ENCODE measurements around the gene ENC1. TPM values are rescaled to one million over a fixed set of nuclear protein-coding genes. Genes with fewer than 3 reads are reported as not detected.

ENC1 gene
- total RNA-seq, 4 donors from 2014 or later: 8.9 to 23.7 (median 13.1) TPM

DNA sequence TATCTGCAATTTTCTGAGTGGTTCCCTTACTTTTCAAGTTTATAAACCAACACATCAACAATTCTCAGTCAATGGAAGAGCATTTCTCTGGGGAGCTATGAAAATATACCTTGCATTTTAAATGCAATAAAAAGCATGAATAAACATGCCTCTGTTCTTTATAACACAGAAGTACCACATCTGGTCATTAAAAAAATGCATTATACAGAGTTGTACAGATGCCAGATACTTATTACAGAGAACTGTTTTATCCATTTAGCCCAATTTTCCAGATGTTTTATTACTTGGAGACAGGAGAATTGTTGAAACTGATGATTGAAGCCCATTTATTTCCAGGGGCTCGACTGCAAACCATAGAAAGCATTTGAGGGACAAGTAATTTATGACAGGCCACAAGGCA lies 25.3 kb upstream of the ENC1 start:
- TF ChIP-seq POLR2AphosphoS5 (IDR thresholded peaks at IDR 0.05) (no peak), EP300 (IDR thresholded peaks at IDR 0.05) (no peak), POLR2A (IDR thresholded peaks at IDR 0.05; ENCODE audit: low read depth) (no peak)
- TF ChIP-seq, protein P1, sequence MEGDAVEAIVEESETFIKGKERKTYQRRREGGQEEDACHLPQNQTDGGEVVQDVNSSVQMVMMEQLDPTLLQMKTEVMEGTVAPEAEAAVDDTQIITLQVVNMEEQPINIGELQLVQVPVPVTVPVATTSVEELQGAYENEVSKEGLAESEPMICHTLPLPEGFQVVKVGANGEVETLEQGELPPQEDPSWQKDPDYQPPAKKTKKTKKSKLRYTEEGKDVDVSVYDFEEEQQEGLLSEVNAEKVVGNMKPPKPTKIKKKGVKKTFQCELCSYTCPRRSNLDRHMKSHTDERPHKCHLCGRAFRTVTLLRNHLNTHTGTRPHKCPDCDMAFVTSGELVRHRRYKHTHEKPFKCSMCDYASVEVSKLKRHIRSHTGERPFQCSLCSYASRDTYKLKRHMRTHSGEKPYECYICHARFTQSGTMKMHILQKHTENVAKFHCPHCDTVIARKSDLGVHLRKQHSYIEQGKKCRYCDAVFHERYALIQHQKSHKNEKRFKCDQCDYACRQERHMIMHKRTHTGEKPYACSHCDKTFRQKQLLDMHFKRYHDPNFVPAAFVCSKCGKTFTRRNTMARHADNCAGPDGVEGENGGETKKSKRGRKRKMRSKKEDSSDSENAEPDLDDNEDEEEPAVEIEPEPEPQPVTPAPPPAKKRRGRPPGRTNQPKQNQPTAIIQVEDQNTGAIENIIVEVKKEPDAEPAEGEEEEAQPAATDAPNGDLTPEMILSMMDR (IDR thresholded peaks at IDR 0.05): no peak
- Histone ChIP-seq H3K4me3 (no peak overlapping the region), H3K9me3 (no peaks in the 10 kb centered on the region), H3K36me3 (no peaks in the 10 kb centered on the region), H3K27ac (replicated peaks in 1 of 4) (no peak overlapping the region), H3K4me1 (no peaks in the 10 kb centered on the region), H3K27me3 (no peaks in the 10 kb centered on the region)
- intact Hi-C loops (cut with DNase I): no loop called here
- DNase-seq (ENCODE audit: extremely low spot score): no peak
- 53% methylated on average over 1 of the region's 1 CpG for WGBS

DNA sequence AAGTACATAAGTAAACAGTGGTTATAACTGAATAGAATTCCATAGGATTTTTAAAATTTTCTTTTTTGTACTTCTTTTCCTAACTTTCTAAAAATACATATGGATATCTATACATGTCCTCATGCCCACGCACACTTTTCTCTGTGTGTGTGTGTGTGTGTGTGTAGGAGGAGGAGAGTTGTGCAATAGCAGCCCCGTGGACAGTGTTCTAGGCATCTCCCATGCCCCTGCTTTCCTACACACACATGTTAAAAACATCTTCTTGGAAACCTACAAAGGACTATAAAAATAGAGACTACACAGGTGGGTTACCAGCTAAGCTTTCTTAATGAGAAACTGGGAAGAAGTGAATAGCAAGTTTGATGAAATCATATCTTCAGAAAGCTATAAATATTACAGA lies 24.7 kb upstream of the ENC1 start:
- no peak for DNase-seq (ENCODE audit: extremely low spot score)
- Histone ChIP-seq H3K36me3 (no peaks in the 10 kb centered on the region), H3K4me1 (no peaks in the 10 kb centered on the region), H3K9me3 (no peaks in the 10 kb centered on the region), H3K27ac (replicated peaks in 1 of 4) (no peak overlapping the region), H3K27me3 (no peaks in the 10 kb centered on the region), H3K4me3 (no peak overlapping the region)
- WGBS: 40% methylated on average over 2 of the region's 2 CpGs
- intact Hi-C loops (cut with DNase I): no loop called here
- no peak for TF ChIP-seq EP300 (IDR thresholded peaks at IDR 0.05)
- no peak for TF ChIP-seq POLR2A (IDR thresholded peaks at IDR 0.05; ENCODE audit: low read depth)
- TF ChIP-seq POLR2AphosphoS5 (IDR thresholded peaks at IDR 0.05): no peak
- TF ChIP-seq, protein P1 (IDR thresholded peaks at IDR 0.05): no peak

DNA sequence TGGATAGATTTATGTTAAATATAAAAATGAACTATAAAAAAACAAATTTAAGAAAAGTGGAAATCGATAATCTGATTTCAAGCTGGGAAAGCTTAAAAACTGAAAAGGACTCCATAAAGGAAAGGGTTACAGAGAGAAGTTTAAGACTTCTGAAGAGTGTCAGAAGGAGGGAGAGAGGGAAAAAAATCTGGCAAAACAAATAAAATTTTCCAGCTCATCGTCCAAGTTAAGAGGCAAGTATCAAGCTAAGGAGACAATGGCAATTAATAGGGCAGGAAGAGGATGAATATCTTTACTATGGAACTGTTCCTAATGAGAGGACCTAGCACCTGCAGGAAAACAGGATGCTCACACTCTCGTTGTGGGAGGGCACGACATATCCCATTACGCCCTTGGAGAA lies 24.0 kb upstream of the ENC1 start:
- no peaks in the 10 kb centered on the region for H3K27me3 ChIP-seq
- TF ChIP-seq POLR2AphosphoS5 (IDR thresholded peaks at IDR 0.05) (no peak), POLR2A (IDR thresholded peaks at IDR 0.05; ENCODE audit: low read depth) (no peak), EP300 (IDR thresholded peaks at IDR 0.05) (no peak)
- TF ChIP-seq, protein P1 (IDR thresholded peaks at IDR 0.05): no peak
- no peak for DNase-seq (ENCODE audit: extremely low spot score)
- H3K27ac ChIP-seq (replicated peaks in 1 of 4): no peak overlapping the region
- H3K36me3 ChIP-seq: no peaks in the 10 kb centered on the region
- intact Hi-C loops (cut with DNase I): no loop called here
- 44% methylated on average over 5 of the region's 5 CpGs for WGBS
- H3K4me3 ChIP-seq: no peak overlapping the region
- H3K4me1 ChIP-seq: no peaks in the 10 kb centered on the region
- no peaks in the 10 kb centered on the region for H3K9me3 ChIP-seq

DNA sequence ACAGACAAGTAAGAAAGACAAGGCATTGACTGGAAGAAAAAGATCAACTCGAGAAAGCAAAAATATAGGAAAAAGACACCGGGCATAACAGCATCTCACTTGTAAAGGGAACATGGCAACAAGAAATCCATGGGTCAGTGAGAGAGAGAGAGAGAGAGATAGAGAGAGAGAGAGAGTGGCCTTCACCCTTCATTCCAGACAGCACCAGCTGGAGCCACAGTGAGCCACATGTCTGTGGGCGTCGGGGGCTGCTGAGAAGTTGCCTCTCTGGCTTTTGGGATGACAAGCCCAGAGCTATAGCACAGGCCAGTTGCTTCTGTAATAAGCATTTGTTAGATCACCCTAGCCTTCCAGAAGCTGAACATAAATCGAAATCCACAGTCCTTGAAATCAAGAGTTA lies 20.3 kb upstream of the ENC1 start:
- DNase-seq (ENCODE audit: extremely low spot score): peak; percentile 17
- intact Hi-C loops (cut with DNase I): no loop called here
- Histone ChIP-seq H3K36me3 (no peaks in the 10 kb centered on the region), H3K9me3 (no peaks in the 10 kb centered on the region), H3K4me3 (no peak overlapping the region), H3K27ac (replicated peaks in 1 of 4) (no peak overlapping the region), H3K27me3 (no peaks in the 10 kb centered on the region), H3K4me1 (no peaks in the 10 kb centered on the region)
- 85% methylated on average over 5 of the region's 5 CpGs for WGBS
- TF ChIP-seq EP300 (IDR thresholded peaks at IDR 0.05): no peak
- TF ChIP-seq, protein P1 (IDR thresholded peaks at IDR 0.05): no peak
- no peak for TF ChIP-seq POLR2AphosphoS5 (IDR thresholded peaks at IDR 0.05)
- no peak for TF ChIP-seq POLR2A (IDR thresholded peaks at IDR 0.05; ENCODE audit: low read depth)

DNA sequence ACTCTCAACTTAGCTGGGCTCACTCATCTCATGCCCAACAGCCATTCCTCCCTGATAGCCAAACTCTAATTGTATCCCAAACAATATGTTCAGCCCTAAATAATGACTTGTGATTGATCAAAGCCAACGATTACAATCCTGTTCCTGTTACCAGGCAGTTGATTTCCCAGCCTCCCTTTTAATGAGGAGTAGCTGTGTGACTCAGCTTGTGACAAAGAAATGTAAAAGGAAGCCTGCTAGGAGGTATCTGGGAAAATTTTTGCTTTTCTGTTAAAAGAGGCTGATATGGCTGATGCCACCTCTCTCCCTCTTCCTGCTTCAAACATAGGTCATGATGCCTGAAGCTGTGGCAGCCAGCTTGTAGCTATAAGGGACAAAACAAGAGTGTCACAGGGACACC lies 19.6 kb upstream of the ENC1 start:
- WGBS: 80% methylated on average over 1 of the region's 1 CpG
- intact Hi-C loops (cut with DNase I): no loop called here
- peak; percentile 45 for DNase-seq (ENCODE audit: extremely low spot score)
- Histone ChIP-seq H3K9me3 (no peaks in the 10 kb centered on the region), H3K36me3 (no peaks in the 10 kb centered on the region), H3K4me1 (no peaks in the 10 kb centered on the region), H3K27me3 (no peaks in the 10 kb centered on the region), H3K4me3 (no peak overlapping the region), H3K27ac (replicated peaks in 1 of 4) (no peak overlapping the region)
- no peak for TF ChIP-seq POLR2AphosphoS5 (IDR thresholded peaks at IDR 0.05)
- no peak for TF ChIP-seq POLR2A (IDR thresholded peaks at IDR 0.05; ENCODE audit: low read depth)
- TF ChIP-seq, protein P1 (IDR thresholded peaks at IDR 0.05): no peak
